SK-N-SH treated with all-trans-retinoic acid at 6 μM for 48 hours (cell line): ENCODE data around the gene HHAT.

ENCODE experiments used
- ATAC-seq: fragments of 200-7000 bp; cut with Tn5 transposase; 3 replicates; pipeline ENCODE4 v1.9.1; 2020; ENCODE audit warnings: mild to moderate bottlenecking, moderate library complexity
- ARNTL ChIP-seq: fragments of 450-650 bp; formaldehyde crosslinking; IDR thresholded peaks from 2 replicates; pipeline ENCODE4 v1.5.0; 2020; ENCODE audit warnings: low read depth, mild to moderate bottlenecking, moderate library complexity, borderline replicate concordance
- BACH2 ChIP-seq: fragments of 250-450 bp; sonication (Bioruptor Pico); IDR thresholded peaks from 2 replicates; pipeline ENCODE4 v1.9.0; 2021; ENCODE audit warnings: mild to moderate bottlenecking, borderline replicate concordance
- CREB5 ChIP-seq: fragments of 250-450 bp; sonication (Bioruptor Pico); IDR thresholded peaks from 2 replicates; pipeline ENCODE4 v1.5.1; 2020; ENCODE audit warnings: low read depth, mild to moderate bottlenecking, moderate library complexity
- CSDC2 ChIP-seq: fragments of 250-450 bp; sonication (Bioruptor Pico); IDR thresholded peaks from 2 replicates; pipeline ENCODE4 v1.5.0; 2020; ENCODE audit warnings: mild to moderate bottlenecking, moderate library complexity
- CSRNP3 ChIP-seq: fragments of 250-450 bp; sonication (Bioruptor Pico); IDR thresholded peaks from 2 replicates; pipeline ENCODE4 v1.5.1; 2021; ENCODE audit warnings: mild to moderate bottlenecking, moderate library complexity
- ESRRG ChIP-seq: fragments of 250-450 bp; sonication (Bioruptor Pico); IDR thresholded peaks from 2 replicates; pipeline ENCODE4 v1.6.1; 2021; ENCODE audit warnings: mild to moderate bottlenecking
- GLIS3 ChIP-seq: fragments of 250-450 bp; sonication (Bioruptor Pico); IDR thresholded peaks from 2 replicates; pipeline ENCODE4 v1.5.0; 2020; ENCODE audit warnings: mild to moderate bottlenecking, moderate library complexity
- ISL1 ChIP-seq: fragments of 250-450 bp; sonication (Bioruptor Pico); IDR thresholded peaks from 2 replicates; pipeline ENCODE4 v2.1.2; 2022; ENCODE audit warnings: mild to moderate bottlenecking, moderate library complexity
- PATZ1 ChIP-seq: fragments of 250-450 bp; sonication (Bioruptor Pico); IDR thresholded peaks from 2 replicates; pipeline ENCODE4 v1.8.0; 2020; ENCODE audit warnings: mild to moderate bottlenecking, moderate library complexity, borderline replicate concordance
- POU6F1 ChIP-seq: fragments of 250-450 bp; sonication (Bioruptor Pico); IDR thresholded peaks from 2 replicates; pipeline ENCODE4 v1.8.0; 2021; ENCODE audit warnings: low read depth, mild to moderate bottlenecking, moderate library complexity, borderline replicate concordance
- PPARA ChIP-seq: fragments of 250-450 bp; sonication (Bioruptor Pico); IDR thresholded peaks from 2 replicates; pipeline ENCODE4 v1.5.0; 2020; ENCODE audit warnings: mild to moderate bottlenecking, borderline replicate concordance
- RARB ChIP-seq: fragments of 250-450 bp; sonication (Bioruptor Pico); IDR thresholded peaks from 2 replicates; pipeline ENCODE4 v1.8.0; 2021; ENCODE audit warnings: mild to moderate bottlenecking, moderate library complexity
- SNAI2 ChIP-seq: fragments of 250-450 bp; sonication (Bioruptor Pico); IDR thresholded peaks from 2 replicates; pipeline ENCODE4 v1.5.0; 2020; ENCODE audit warnings: mild to moderate bottlenecking, moderate library complexity
- TCF4 ChIP-seq: fragments of 250-450 bp; sonication (Bioruptor Pico); IDR thresholded peaks from 2 replicates; pipeline ENCODE4 v1.8.0; 2021; ENCODE audit warnings: mild to moderate bottlenecking, moderate library complexity, borderline replicate concordance
- TOX ChIP-seq: fragments of 250-450 bp; sonication (Bioruptor Pico); IDR thresholded peaks from 2 replicates; pipeline ENCODE4 v1.8.0; 2021; ENCODE audit warnings: mild to moderate bottlenecking, moderate library complexity, borderline replicate concordance
- TSHZ2 ChIP-seq: fragments of 250-450 bp; sonication (Bioruptor Pico); IDR thresholded peaks from 2 replicates; pipeline ENCODE4 v1.5.0; 2020; ENCODE audit warnings: mild to moderate bottlenecking, moderate library complexity
- ZC3H10 ChIP-seq: fragments of 250-450 bp; sonication (Bioruptor Pico); IDR thresholded peaks from 2 replicates; pipeline ENCODE4 v1.5.1; 2021; ENCODE audit warnings: mild to moderate bottlenecking, moderate library complexity
- ZFP3 ChIP-seq: fragments of 250-450 bp; sonication (Bioruptor Pico); IDR thresholded peaks from 2 replicates; pipeline ENCODE4 v1.5.0; 2020; ENCODE audit warnings: mild to moderate bottlenecking, moderate library complexity
- ZFP30 ChIP-seq: fragments of 450-650 bp; formaldehyde crosslinking; IDR thresholded peaks from 2 replicates; pipeline ENCODE4 v1.5.0; 2022; ENCODE audit warnings: mild to moderate bottlenecking, moderate library complexity
- ZNF565 ChIP-seq: fragments of 450-650 bp; formaldehyde crosslinking; conservative IDR thresholded peaks from 2 replicates; pipeline ENCODE4 v1.5.0; 2020; ENCODE audit warnings: low read depth, mild to moderate bottlenecking, moderate library complexity
- ZNF8 ChIP-seq: fragments of 450-650 bp; formaldehyde crosslinking; IDR thresholded peaks from 2 replicates; pipeline ENCODE4 v1.5.0; 2020; ENCODE audit warnings: mild to moderate bottlenecking, moderate library complexity

Gene HHAT

GRCh38 chr1:210669951-210670350 is 341.2 kb downstream of the HHAT start (continued):
- TF ChIP-seq PATZ1 (no peak), GLIS3 (CRISPR knock-in tag) (no peak), ZNF8 (CRISPR knock-in tag) (no peak), TCF4 (CRISPR knock-in tag) (no peak), CSDC2 (no peak), RARB (CRISPR knock-in tag) (no peak), SNAI2 (CRISPR knock-in tag) (no peak), BACH2 (CRISPR knock-in tag) (no peak), ISL1 (CRISPR knock-in tag) (no peak), CSRNP3 (CRISPR knock-in tag) (no peak), ZFP30 (CRISPR knock-in tag) (no peak)

- TF ChIP-seq BACH2 (CRISPR knock-in tag): no peak
- TF ChIP-seq RARB (CRISPR knock-in tag): no peak
- no peak for TF ChIP-seq CSRNP3 (CRISPR knock-in tag)
- no peak for TF ChIP-seq POU6F1
- TF ChIP-seq ESRRG (CRISPR knock-in tag): no peak
- TF ChIP-seq PPARA: no peak
- TF ChIP-seq CREB5: no peak
- no peak for TF ChIP-seq ZNF8 (CRISPR knock-in tag)
- no peak for TF ChIP-seq ZC3H10 (CRISPR knock-in tag)
- TF ChIP-seq GLIS3 (CRISPR knock-in tag): no peak
- TF ChIP-seq TCF4 (CRISPR knock-in tag): no peak
- TF ChIP-seq ZNF565: no peak
- TF ChIP-seq CSDC2: no peak
- ATAC-seq: no peak
These were observed 345.4 kb downstream of the HHAT start for GRCh38 chr1:210674151-210674550.

GRCh38 chr1:210676539-210676938 is 347.8 kb downstream of the HHAT start:
- ATAC-seq: no peak
- TF ChIP-seq CSDC2 (no peak), ZC3H10 (CRISPR knock-in tag) (no peak), ARNTL (CRISPR knock-in tag) (no peak), TSHZ2 (no peak), CREB5 (no peak), ZFP3 (no peak), TOX (no peak), POU6F1 (no peak)
